IPS-20b (cell line): ENCODE results near the gene CHST8.
"Not testable (repeated sequence)": the region's sequence is repeated elsewhere in the genome, so short reads cannot be mapped to it uniquely, and the experiment has no call there.

Source experiments
- H3K27ac ChIP-seq: one replicate; pipeline ENCODE4 v1.5.1; 2013; ENCODE audit warnings: low read length
- H3K27me3 ChIP-seq: 2 replicates; pipeline ENCODE4 v1.6.1; 2013; ENCODE audit warnings: mild to moderate bottlenecking, low read length, inconsistent platforms; ENCODE audit not compliant: insufficient read depth
- H3K36me3 ChIP-seq: 2 replicates; pipeline ENCODE4 v1.6.1; 2013; ENCODE audit warnings: low read depth, mild to moderate bottlenecking, inconsistent platforms, low read length, moderate library complexity; ENCODE audit not compliant: insufficient read depth
- H3K4me1 ChIP-seq: 2 replicates; pipeline ENCODE4 v1.6.1; 2013; ENCODE audit warnings: mild to moderate bottlenecking, control low read depth, inconsistent platforms, low read length, moderate library complexity; ENCODE audit not compliant: insufficient read depth
- H3K4me3 ChIP-seq: 2 replicates; pipeline ENCODE4 v1.5.1; 2013; ENCODE audit warnings: mild to moderate bottlenecking, low read length, inconsistent platforms
- H3K9ac ChIP-seq: 2 replicates; pipeline ENCODE4 v1.6.1; 2013; ENCODE audit warnings: low read depth, mild to moderate bottlenecking, inconsistent platforms, low read length, moderate library complexity
- H3K9me3 ChIP-seq: 2 replicates; pipeline ENCODE4 v1.6.1; 2013; ENCODE audit warnings: mild to moderate bottlenecking, low read depth, low read length, inconsistent platforms; ENCODE audit not compliant: insufficient read depth

CHST8 gene

GRCh38 chr19:33688171-33688992, 66.6 kb downstream of the CHST8 start:
- H3K27ac ChIP-seq: no peak overlapping the region
- H3K9ac ChIP-seq: no peak overlapping the region
- H3K36me3 ChIP-seq: no peaks in the 10 kb centered on the region
- H3K4me1 ChIP-seq: no peaks in the 10 kb centered on the region
- H3K9me3 ChIP-seq: no peaks in the 10 kb centered on the region
- H3K4me3 ChIP-seq: no peak overlapping the region
- H3K27me3 ChIP-seq: peaks cover 25% of the 10 kb centered on the region

GRCh38 chr19:33689138-33689746, 67.5 kb downstream of the CHST8 start:
- Histone ChIP-seq H3K36me3 (no peaks in the 10 kb centered on the region), H3K27ac (no peak overlapping the region), H3K27me3 (peaks cover 19% of the 10 kb centered on the region), H3K9ac (no peak overlapping the region), H3K9me3 (no peaks in the 10 kb centered on the region), H3K4me1 (no peaks in the 10 kb centered on the region), H3K4me3 (no peak overlapping the region)

- H3K27me3 ChIP-seq: peaks cover 14% of the 10 kb centered on the region
- H3K4me3 ChIP-seq: no peak overlapping the region
- H3K4me1 ChIP-seq: no peaks in the 10 kb centered on the region
- no peak overlapping the region for H3K9ac ChIP-seq
- H3K27ac ChIP-seq: no peak overlapping the region
- H3K36me3 ChIP-seq: no peaks in the 10 kb centered on the region
- H3K9me3 ChIP-seq: no peaks in the 10 kb centered on the region
These were observed 68.1 kb downstream of the CHST8 start for GRCh38 chr19:33689868-33690267.

- H3K4me3 ChIP-seq: no peak overlapping the region
- H3K27ac ChIP-seq: no peak overlapping the region
- peaks cover 7% of the 10 kb centered on the region for H3K27me3 ChIP-seq
- H3K4me1 ChIP-seq: no peaks in the 10 kb centered on the region
- H3K36me3 ChIP-seq: no peaks in the 10 kb centered on the region
- no peaks in the 10 kb centered on the region for H3K9me3 ChIP-seq
- H3K9ac ChIP-seq: no peak overlapping the region
These were observed 68.8 kb downstream of the CHST8 start for GRCh38 chr19:33690378-33691029.

- H3K4me3 ChIP-seq: no peak overlapping the region
- H3K27ac ChIP-seq: no peak overlapping the region
- no peaks in the 10 kb centered on the region for H3K9me3 ChIP-seq
- no peaks in the 10 kb centered on the region for H3K36me3 ChIP-seq
- H3K9ac ChIP-seq: no peak overlapping the region
- H3K4me1 ChIP-seq: no peaks in the 10 kb centered on the region
- H3K27me3 ChIP-seq: peaks cover 2% of the 10 kb centered on the region; the same call in 1 of the 2 replicates
These were observed 69.3 kb downstream of the CHST8 start for GRCh38 chr19:33691030-33691427.

- no peaks in the 10 kb centered on the region for H3K4me1 ChIP-seq
- H3K27ac ChIP-seq: no peak overlapping the region
- H3K36me3 ChIP-seq: no peaks in the 10 kb centered on the region
- no peak overlapping the region for H3K9ac ChIP-seq
- H3K9me3 ChIP-seq: no peaks in the 10 kb centered on the region
- H3K27me3 ChIP-seq: no peaks in the 10 kb centered on the region
- no peak overlapping the region for H3K4me3 ChIP-seq
These were observed 70.0 kb downstream of the CHST8 start for GRCh38 chr19:33691736-33692135.

GRCh38 chr19:33693678-33694077, 71.9 kb downstream of the CHST8 start:
- no peaks in the 10 kb centered on the region for H3K9me3 ChIP-seq
- H3K4me1 ChIP-seq: no peaks in the 10 kb centered on the region
- H3K4me3 ChIP-seq: no peak overlapping the region
- H3K27ac ChIP-seq: no peak overlapping the region
- no peaks in the 10 kb centered on the region for H3K36me3 ChIP-seq
- H3K27me3 ChIP-seq: no peaks in the 10 kb centered on the region
- H3K9ac ChIP-seq: no peak overlapping the region

- not testable (repeated sequence) for H3K9me3 ChIP-seq, H3K27me3 ChIP-seq, H3K27ac ChIP-seq, H3K36me3 ChIP-seq, H3K9ac ChIP-seq, H3K4me1 ChIP-seq, H3K4me3 ChIP-seq
These were observed 73.8 kb downstream of the CHST8 start for GRCh38 chr19:33695547-33695946.

GRCh38 chr19:33697766-33698165, 76.0 kb downstream of the CHST8 start:
- no peaks in the 10 kb centered on the region for H3K27me3 ChIP-seq
- no peaks in the 10 kb centered on the region for H3K9me3 ChIP-seq
- no peak overlapping the region for H3K27ac ChIP-seq
- H3K9ac ChIP-seq: no peak overlapping the region
- no peaks in the 10 kb centered on the region for H3K36me3 ChIP-seq
- no peak overlapping the region for H3K4me3 ChIP-seq
- H3K4me1 ChIP-seq: no peaks in the 10 kb centered on the region; the same call in 1 of the 2 replicates

GRCh38 chr19:33698576-33699435, 77.1 kb downstream of the CHST8 start:
- H3K36me3 ChIP-seq: no peaks in the 10 kb centered on the region

GRCh38 chr19:33699754-33700407, 78.1 kb downstream of the CHST8 start:
- H3K4me1 ChIP-seq: no peaks in the 10 kb centered on the region; the same call in 1 of the 2 replicates
- no peaks in the 10 kb centered on the region for H3K36me3 ChIP-seq
- H3K9me3 ChIP-seq: no peaks in the 10 kb centered on the region
- no peak overlapping the region for H3K4me3 ChIP-seq
- H3K27ac ChIP-seq: no peak overlapping the region
- no peak overlapping the region for H3K9ac ChIP-seq
- no peaks in the 10 kb centered on the region for H3K27me3 ChIP-seq

More at GRCh38 chr19:33698576-33699435, 77.1 kb downstream of the CHST8 start:
- H3K9me3 ChIP-seq: no peaks in the 10 kb centered on the region
- no peaks in the 10 kb centered on the region for H3K27me3 ChIP-seq
- no peaks in the 10 kb centered on the region; the same call in 1 of the 2 replicates for H3K4me1 ChIP-seq
- no peak overlapping the region for H3K27ac ChIP-seq
- no peak overlapping the region for H3K4me3 ChIP-seq
- H3K9ac ChIP-seq: no peak overlapping the region
